ENCODE data around the gene TNS4. TPM values are rescaled to one million over a fixed set of nuclear protein-coding genes. Genes with fewer than 3 reads are reported as not detected.

TNS4 gene
- total RNA-seq, 1 experiment from 2014 or later: 0.59 TPM

GRCh38 chr17:40517981-40518380, 16.6 kb upstream of the TNS4 start:
- H3K9ac ChIP-seq (ENCODE audit: extremely low read depth, insufficient read length, low read length): no peak overlapping the region
- H2AFZ ChIP-seq (ENCODE audit: low read length): no peak overlapping the region
- H3K27me3 Mint-ChIP-seq (ENCODE audit: low read depth): peaks cover 13% of the 10 kb centered on the region

More at GRCh38 chr17:40517981-40518380, 16.6 kb upstream of the TNS4 start:
- no peak overlapping the region for H2BK20ac ChIP-seq (ENCODE audit: low read depth, low read length, poor library complexity, severe bottlenecking)
- no peak overlapping the region for H4K5ac ChIP-seq (ENCODE audit: insufficient read length, low read depth, low read length)
- H3K56ac ChIP-seq (ENCODE audit: insufficient read length, low read depth, low read length): no peak overlapping the region
- no peak for DNase-seq
- no peak overlapping the region for H2BK15ac ChIP-seq (ENCODE audit: low read depth, low read length)
- no peak overlapping the region for H4K91ac ChIP-seq (ENCODE audit: insufficient read length, low read depth, low read length)
- no peak overlapping the region for H3K4me3 Mint-ChIP-seq
- H3K79me1 ChIP-seq (ENCODE audit: insufficient read depth, low read depth, low read length, poor library complexity, severe bottlenecking): no peaks in the 10 kb centered on the region
- no CpG with 5 or more reads among the region's 4 CpGs for WGBS (ENCODE audit: extremely low coverage, insufficient read length, low lambda C conversion rate)
- H2BK120ac ChIP-seq (ENCODE audit: low read depth, low read length, poor library complexity, severe bottlenecking): no peak overlapping the region
- H3K23ac ChIP-seq (ENCODE audit: insufficient read length, low read depth, low read length): no peak overlapping the region
- TF ChIP-seq CTCF (conservative IDR thresholded peaks at IDR 0.05): no peak
- H4K20me1 ChIP-seq (ENCODE audit: control insufficient read depth, insufficient read depth, insufficient read length): no peaks in the 10 kb centered on the region
- no peak overlapping the region for H3K18ac ChIP-seq (ENCODE audit: insufficient read length, low read depth, low read length)
- no peak overlapping the region for H3K27ac ChIP-seq (ENCODE audit: insufficient read length, low read depth, low read length)
- H2BK12ac ChIP-seq (ENCODE audit: insufficient read length, low read depth, low read length): no peak overlapping the region
- no peak overlapping the region for H4K8ac ChIP-seq (replicated peaks; ENCODE audit: insufficient read length, low read depth, low read length)
- H2BK5ac ChIP-seq (ENCODE audit: insufficient read length, low read length): no peak overlapping the region
- no peaks in the 10 kb centered on the region for H3K9me3 ChIP-seq (ENCODE audit: control insufficient read depth, low read depth, low read length)
- no peaks in the 10 kb centered on the region for H3K23me2 ChIP-seq (ENCODE audit: insufficient read length, low read depth, low read length, poor library complexity, severe bottlenecking)
- no peak overlapping the region for H3K14ac ChIP-seq (ENCODE audit: insufficient read depth, low read length)
- no peak overlapping the region for H3T11ph ChIP-seq (ENCODE audit: low read length)
- H3K4me1 Mint-ChIP-seq: peaks cover 16 to 27% of the 10 kb centered on the region in 2 experiments
- no peak overlapping the region for H3K4ac ChIP-seq (ENCODE audit: low read depth, low read length)
- H3K79me2 ChIP-seq (ENCODE audit: insufficient read depth, low read length): no peaks in the 10 kb centered on the region
- H2AK5ac ChIP-seq (ENCODE audit: insufficient read length, low read length): no peak overlapping the region
- H3K27me3 ChIP-seq (ENCODE audit: insufficient read depth, low read length): no peaks in the 10 kb centered on the region
- H3K4me1 ChIP-seq (ENCODE audit: insufficient read depth, low read length): peaks cover 4% of the 10 kb centered on the region; the same call in 1 of the 2 replicates
- H3K9me3 Mint-ChIP-seq: no peaks in the 10 kb centered on the region
- no peaks in the 10 kb centered on the region; a peak in 1 of 7 replicates for H3K36me3 Mint-ChIP-seq (ENCODE audit: insufficient read depth in 1 of 3, low read depth in 3 of 3)
- peak overlapping the region in 1 of 3 experiments; percentile 57; a peak in 2 of 7 replicates for H3K27ac Mint-ChIP-seq
- no peak overlapping the region for H3K4me2 ChIP-seq (ENCODE audit: insufficient read depth, insufficient read length, low read length)
